Measurements from ENCODE around the gene TMEM54.

The TMEM54 gene

DNA sequence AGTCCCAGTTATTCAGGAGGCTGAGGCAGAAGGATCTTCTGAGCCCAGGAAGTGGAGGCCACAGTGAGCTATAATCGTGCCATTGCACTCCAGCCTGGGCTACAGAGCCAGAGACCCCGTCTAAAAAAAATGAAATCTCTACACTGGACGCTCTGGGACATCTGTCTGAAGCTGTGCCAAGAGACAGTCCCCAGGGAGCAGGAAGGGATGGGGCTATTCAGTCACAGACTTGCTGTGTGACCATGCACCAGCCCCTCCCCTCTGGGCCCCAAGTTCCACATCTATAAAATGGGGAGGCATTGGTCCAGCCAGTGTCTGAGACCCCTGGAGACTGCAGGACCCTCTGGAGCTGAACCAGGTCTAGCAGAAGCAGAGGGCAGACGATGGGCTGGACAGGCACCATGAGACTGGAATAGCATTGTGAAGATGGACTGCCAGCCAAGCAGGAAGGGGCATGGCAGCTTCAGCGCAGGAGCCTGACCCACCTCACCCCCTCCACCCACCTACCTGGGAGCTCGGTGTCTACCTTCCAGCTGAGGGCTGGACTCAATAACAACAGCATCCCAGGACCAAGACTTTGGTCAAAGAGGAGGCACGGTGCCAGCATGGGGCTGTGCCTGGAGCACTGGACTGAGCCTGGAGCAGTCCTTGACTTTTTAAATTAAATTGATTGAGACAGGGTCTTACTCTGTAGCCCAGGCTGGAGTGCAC is 1.4 kb downstream of the TMEM54 start:
- no peak for TF ChIP-seq CTCF (IDR thresholded peaks at IDR 0.05; ENCODE audit: borderline replicate concordance, insufficient read depth, low read depth, low read length)

GRCh38 chr1:32898958-32899357 is 2.2 kb downstream of the TMEM54 start:
- H3K4me3 ChIP-seq (ENCODE audit: low read depth, low read length): no peak overlapping the region
- no peak for TF ChIP-seq CTCF (IDR thresholded peaks at IDR 0.05; ENCODE audit: borderline replicate concordance, insufficient read depth, low read depth, low read length)

More for the DNA sequence above, 1.4 kb downstream of the TMEM54 start:
- H3K4me3 ChIP-seq (ENCODE audit: low read depth, low read length): no peak overlapping the region

- no peak for TF ChIP-seq CTCF (IDR thresholded peaks at IDR 0.05; ENCODE audit: borderline replicate concordance, insufficient read depth, low read depth, low read length)
- H3K4me3 ChIP-seq (ENCODE audit: low read depth, low read length): no peak overlapping the region
Measured at GRCh38 chr1:32898056-32898455, 3.1 kb downstream of the TMEM54 start.

DNA sequence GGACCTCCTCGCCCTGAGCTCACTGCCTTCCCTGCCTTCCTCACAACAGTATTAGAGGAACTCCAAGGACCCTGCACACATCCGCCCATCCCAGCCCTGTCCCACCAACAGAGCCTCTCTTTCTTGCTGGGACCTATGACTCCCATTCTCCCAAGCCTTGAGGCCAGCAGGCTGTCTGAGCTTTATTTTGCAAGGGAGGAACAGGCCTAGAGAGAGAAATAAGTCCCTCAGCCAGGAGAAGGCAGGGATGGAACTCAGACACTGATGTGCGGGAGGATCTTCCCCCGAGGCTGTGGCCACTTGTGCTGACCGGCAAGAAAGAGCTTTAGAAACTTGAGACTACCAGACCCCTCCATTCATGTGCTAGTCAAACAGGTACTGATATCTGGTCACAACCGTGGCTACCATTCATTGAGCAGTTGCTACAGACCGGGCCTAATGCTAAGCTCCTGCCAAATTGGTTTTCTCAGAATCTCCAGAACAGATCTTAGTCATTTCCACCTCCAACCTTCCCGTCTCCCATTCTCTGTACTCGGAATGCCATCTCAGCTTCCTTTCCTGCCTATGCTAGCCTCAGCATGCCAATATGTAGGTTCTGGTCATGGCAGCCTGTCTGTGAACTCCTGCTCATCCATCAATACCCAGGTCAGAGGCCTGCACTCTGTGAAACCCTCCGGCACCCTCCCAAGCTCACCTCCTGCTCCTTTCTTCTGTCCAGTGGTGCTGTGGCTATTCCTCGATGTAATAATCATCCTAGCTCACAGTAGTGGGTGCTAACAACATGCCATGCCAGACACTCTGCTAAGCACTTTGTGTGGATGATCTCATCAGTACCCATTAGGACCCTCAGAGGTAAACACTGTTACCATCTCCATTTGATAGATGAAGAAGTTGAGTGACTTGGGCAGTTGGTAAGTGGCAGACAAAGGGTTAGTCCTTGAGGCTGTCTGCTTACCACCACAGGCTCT is 3.8 kb downstream of the TMEM54 start:
- no peak overlapping the region for H3K4me3 ChIP-seq (ENCODE audit: low read depth, low read length)
- no peak for TF ChIP-seq CTCF (IDR thresholded peaks at IDR 0.05; ENCODE audit: borderline replicate concordance, insufficient read depth, low read depth, low read length)

- no peak for TF ChIP-seq CTCF (IDR thresholded peaks at IDR 0.05; ENCODE audit: borderline replicate concordance, insufficient read depth, low read depth, low read length)
- H3K4me3 ChIP-seq (ENCODE audit: low read depth, low read length): no peak overlapping the region
Measured at GRCh38 chr1:32896451-32896850, 4.7 kb downstream of the TMEM54 start.

- no peak overlapping the region for H3K4me3 ChIP-seq (ENCODE audit: low read depth, low read length)
- TF ChIP-seq CTCF (IDR thresholded peaks at IDR 0.05; ENCODE audit: borderline replicate concordance, insufficient read depth, low read depth, low read length): no peak
Measured at GRCh38 chr1:32895325-32896215, 5.6 kb downstream of the TMEM54 start.
